SK-N-SH (cell line): ENCODE results near the gene CCDC68. TPM values are rescaled to one million over a fixed set of nuclear protein-coding genes. Genes with fewer than 3 reads are reported as not detected.

ENCODE experiments used
- CTCF ChIA-PET: fragments of 300-600, 350-600 bp; formaldehyde crosslinking; extraction: SDS; loops from one replicate; lab custom pipeline; 2021; lab: Yijun Ruan, JAX
- POLR2A ChIA-PET: fragments of 350-600 bp; sonication (Branson Sonifier 250); formaldehyde crosslinking; extraction: SDS; loops from one replicate; lab custom pipeline; 2020; ENCODE audit warnings: antibody characterized with exemption, inconsistent platforms; lab: Yijun Ruan, JAX
- DNase-seq: peaks from one replicate; pipeline ENCODE4 v3.0.0; 2012
- H2AFZ ChIP-seq: fragments of 200-600 bp; sonication (generic); 2 replicates; pipeline ENCODE4 v1.8.1; 2016; ENCODE audit warnings: antibody characterized with exemption, mild to moderate bottlenecking, low read depth
- H3F3A ChIP-seq: fragments of 200-600 bp; sonication (generic); replicated peaks from 2 replicates; pipeline ENCODE3; 2016; ENCODE audit warnings: antibody characterized with exemption, mild to moderate bottlenecking; ENCODE audit not compliant: insufficient read depth
- H3K27ac ChIP-seq, 2 experiments: fragments of 200-500 bp in 1 of 2; fragments of 200-600 bp in 1 of 2; sonication (Bioruptor generic) in 1 of 2; sonication (generic), shearing (Covaris generic) in 1 of 2; 2 replicates each; pipeline versions ENCODE4 v1.5.1 to v1.6.1; 2014 to 2016; ENCODE audit warnings: low read depth in 2 of 2, inconsistent platforms in 1 of 2, low read length in 1 of 2, mild to moderate bottlenecking in 1 of 2, mixed read lengths in 1 of 2
- H3K27me3 ChIP-seq: fragments of 200-600 bp; sonication (generic), shearing (Covaris generic); 2 replicates; pipeline ENCODE4 v1.6.1; 2016; ENCODE audit warnings: mixed run types; ENCODE audit not compliant: insufficient read depth
- H3K36me3 ChIP-seq, 2 experiments: fragments of 200-500 bp in 1 of 2; fragments of 200-600 bp in 1 of 2; sonication (Bioruptor generic) in 1 of 2; sonication (generic) in 1 of 2; replicated peaks in 1 of 2; 2 replicates each; pipeline versions ENCODE3 to v1.5.1; 2014 to 2016; ENCODE audit warnings: low read length in 1 of 2, mild to moderate bottlenecking in 1 of 2; ENCODE audit not compliant: insufficient read depth in 2 of 2, control insufficient read depth in 1 of 2
- H3K4me1 ChIP-seq, 2 experiments: fragments of 200-500 bp in 1 of 2; fragments of 200-600 bp in 1 of 2; sonication (Bioruptor generic) in 1 of 2; sonication (generic), shearing (Covaris generic) in 1 of 2; 2 replicates each; pipeline versions ENCODE4 v1.5.1 to v1.6.1; 2014 to 2016; ENCODE audit warnings: low read depth in 1 of 2, low read length in 1 of 2, mixed run types in 1 of 2; ENCODE audit not compliant: insufficient read depth in 2 of 2, control insufficient read depth in 1 of 2
- H3K4me2 ChIP-seq: fragments of 200-600 bp; sonication (generic), shearing (Covaris generic); 2 replicates; pipeline ENCODE4 v1.6.1; 2017; ENCODE audit warnings: mixed run types
- H3K4me3 ChIP-seq, 2 experiments: fragments of 200-500 bp in 1 of 2; fragments of 200-600 bp in 1 of 2; sonication (Bioruptor generic) in 1 of 2; sonication (generic), shearing (Covaris generic) in 1 of 2; 2 replicates each; pipeline versions ENCODE4 v1.5.1 to v1.8.1; 2014 to 2016; ENCODE audit warnings: low read depth in 2 of 2, inconsistent platforms in 1 of 2, low read length in 1 of 2, mild to moderate bottlenecking in 1 of 2, mixed read lengths in 1 of 2, moderate library complexity in 1 of 2
- H3K79me2 ChIP-seq: fragments of 200-600 bp; sonication (generic); 2 replicates; pipeline ENCODE4 v1.8.1; 2017; ENCODE audit warnings: mild to moderate bottlenecking; ENCODE audit not compliant: insufficient read depth
- H3K9ac ChIP-seq: fragments of 200-600 bp; sonication (generic); 2 replicates; pipeline ENCODE4 v1.6.1; 2017; ENCODE audit warnings: mixed run types
- H3K9me2 ChIP-seq: fragments of 200-600 bp; sonication (generic); 2 replicates; pipeline ENCODE4 v1.6.1; 2017; ENCODE audit warnings: mixed run types
- H3K9me3 ChIP-seq: fragments of 200-600 bp; sonication (generic); 2 replicates; pipeline ENCODE4 v1.6.1; 2017; ENCODE audit warnings: mixed run types, mild to moderate bottlenecking, moderate library complexity
- H4K20me1 ChIP-seq: fragments of 200-600 bp; sonication (generic); 2 replicates; pipeline ENCODE4 v1.6.1; 2017; ENCODE audit warnings: mild to moderate bottlenecking, mixed run types; ENCODE audit not compliant: insufficient read depth
- CHD2 ChIP-seq: fragments of 150-350 bp; IDR thresholded peaks from 2 replicates; pipeline ENCODE4 v1.6.1; 2018; ENCODE audit warnings: low read length; ENCODE audit not compliant: partially characterized antibody
- FOXM1 ChIP-seq: IDR thresholded peaks from 2 replicates; pipeline ENCODE4 v1.4.0; 2012; ENCODE audit warnings: low read depth, mild to moderate bottlenecking
- GABPA ChIP-seq: IDR thresholded peaks from 2 replicates; pipeline ENCODE4 v1.4.0; 2012; ENCODE audit warnings: low read depth, mild to moderate bottlenecking
- MEF2A ChIP-seq: IDR thresholded peaks from 2 replicates; pipeline ENCODE4 v1.4.0; 2012; ENCODE audit warnings: low read depth, borderline replicate concordance
- POLR2AphosphoS5 ChIP-seq: IDR thresholded peaks from 2 replicates; pipeline ENCODE4 v1.6.1; 2012; ENCODE audit warnings: low read depth, low read length
- RAD21 ChIP-seq: IDR thresholded peaks from 2 replicates; pipeline ENCODE4 v1.6.1; 2012; ENCODE audit warnings: mild to moderate bottlenecking, low read length
- RFX5 ChIP-seq: IDR thresholded peaks from 2 replicates; pipeline ENCODE4 v1.6.1; 2012; ENCODE audit warnings: mild to moderate bottlenecking, improper control_type of control experiment, low read length
- SIN3A ChIP-seq: IDR thresholded peaks from 2 replicates; pipeline ENCODE4 v1.6.1; 2012; ENCODE audit warnings: low read depth, mild to moderate bottlenecking, low read length, moderate library complexity, borderline replicate concordance
- YY1 ChIP-seq: IDR thresholded peaks from 2 replicates; pipeline ENCODE4 v1.4.0; 2012; ENCODE audit warnings: low read depth, mild to moderate bottlenecking
- WGBS: methylation state at CpG from one replicate; pipeline ENCODE4 v1.1.6; 2017; ENCODE audit warnings: low lambda C conversion rate; 5-methylcytosine and 5-hydroxymethylcytosine counted together
- polyA plus RNA-seq, 3 experiments: library from polyadenylated mRNA; depleted of rRNA; stranded (reverse); fragments of >200 nt; gene quantifications; 2 replicates each; pipeline ENCODE4 v1.2.3, GENCODE V29; 2012
- TF ChIP-seq, protein P1 (sequence below): fragments of 150-350 bp; IDR thresholded peaks from 2 replicates; pipeline ENCODE4 v1.6.1; 2016; ENCODE audit warnings: mild to moderate bottlenecking, low read depth, low read length
- TF ChIP-seq, protein P2 (sequence below): IDR thresholded peaks from 2 replicates; pipeline ENCODE4 v1.6.1; 2012; ENCODE audit warnings: mild to moderate bottlenecking, low read depth, low read length, moderate library complexity
- TF ChIP-seq, protein P3 (sequence below): IDR thresholded peaks from 2 replicates; pipeline ENCODE4 v1.4.0; 2012; ENCODE audit warnings: low read depth
- TF ChIP-seq, protein P4 (sequence below): IDR thresholded peaks from 2 replicates; pipeline ENCODE4; 2012

Gene CCDC68
- polyA plus RNA-seq, 1 of the 3 experiments (the other 2 are of a cell fraction) = not detected

DNA sequence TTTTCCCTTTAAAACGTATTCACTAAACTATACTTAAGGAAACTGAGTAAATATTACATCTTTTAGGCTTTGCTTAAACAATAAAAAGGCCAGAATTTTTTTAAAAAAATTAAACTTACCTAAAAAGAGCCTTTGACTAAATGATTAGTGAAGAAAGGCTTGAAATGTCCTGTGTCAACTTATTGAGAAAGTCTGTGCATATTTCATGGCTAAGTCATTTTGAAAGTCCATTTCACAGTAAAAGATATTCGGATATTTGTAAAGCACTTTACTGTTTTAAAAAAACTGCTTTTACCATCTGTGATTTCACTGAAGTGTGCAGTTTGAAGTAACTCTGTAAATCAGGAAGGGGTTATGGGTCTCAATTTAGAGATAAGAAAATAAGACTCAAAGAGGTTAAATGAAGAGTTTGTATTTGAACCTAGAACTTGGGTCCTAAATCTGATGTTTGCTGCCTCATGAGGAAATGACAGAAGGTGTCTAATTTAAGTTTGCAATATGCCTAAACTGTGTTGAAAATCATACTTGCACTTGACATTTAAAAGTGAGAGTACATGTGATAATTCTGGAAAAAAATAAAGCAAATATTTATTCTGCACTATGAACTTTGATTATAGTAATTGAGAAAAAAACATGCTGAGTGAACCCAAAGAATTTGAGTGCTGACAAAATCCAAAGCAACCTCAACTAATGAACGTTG lies 80.5 kb downstream of the CCDC68 start:
- DNase-seq = no peak
- Histone ChIP-seq H3K4me1 (peaks cover 0 to 14% of the 10 kb centered on the region in 2 experiments; a peak in 2 of 4 replicates), H3K9me3 (no peaks in the 10 kb centered on the region), H3K4me2 (no peak overlapping the region), H3K27ac (no peak overlapping the region), H4K20me1 (no peaks in the 10 kb centered on the region), H3K4me3 (no peak overlapping the region), H3K36me3 (no peaks in the 10 kb centered on the region), H3K79me2 (no peaks in the 10 kb centered on the region), H3F3A (no peaks in the 10 kb centered on the region), H3K9me2 (no peaks in the 10 kb centered on the region), H3K27me3 (no peaks in the 10 kb centered on the region), H3K9ac (no peak overlapping the region), H2AFZ (no peak overlapping the region)
- CTCF ChIA-PET = no interaction called here
- no peak for TF ChIP-seq FOXM1
- TF ChIP-seq GABPA = no peak
- no peak for TF ChIP-seq SIN3A
- TF ChIP-seq, protein P1, sequence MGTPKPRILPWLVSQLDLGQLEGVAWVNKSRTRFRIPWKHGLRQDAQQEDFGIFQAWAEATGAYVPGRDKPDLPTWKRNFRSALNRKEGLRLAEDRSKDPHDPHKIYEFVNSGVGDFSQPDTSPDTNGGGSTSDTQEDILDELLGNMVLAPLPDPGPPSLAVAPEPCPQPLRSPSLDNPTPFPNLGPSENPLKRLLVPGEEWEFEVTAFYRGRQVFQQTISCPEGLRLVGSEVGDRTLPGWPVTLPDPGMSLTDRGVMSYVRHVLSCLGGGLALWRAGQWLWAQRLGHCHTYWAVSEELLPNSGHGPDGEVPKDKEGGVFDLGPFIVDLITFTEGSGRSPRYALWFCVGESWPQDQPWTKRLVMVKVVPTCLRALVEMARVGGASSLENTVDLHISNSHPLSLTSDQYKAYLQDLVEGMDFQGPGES = no peak
- no peak for TF ChIP-seq CHD2
- no peak for TF ChIP-seq YY1
- TF ChIP-seq POLR2AphosphoS5 = no peak
- no peak for TF ChIP-seq MEF2A
- POLR2A ChIA-PET = no interaction called here
- WGBS = 79% methylated on average over 3 of the region's 3 CpGs

DNA sequence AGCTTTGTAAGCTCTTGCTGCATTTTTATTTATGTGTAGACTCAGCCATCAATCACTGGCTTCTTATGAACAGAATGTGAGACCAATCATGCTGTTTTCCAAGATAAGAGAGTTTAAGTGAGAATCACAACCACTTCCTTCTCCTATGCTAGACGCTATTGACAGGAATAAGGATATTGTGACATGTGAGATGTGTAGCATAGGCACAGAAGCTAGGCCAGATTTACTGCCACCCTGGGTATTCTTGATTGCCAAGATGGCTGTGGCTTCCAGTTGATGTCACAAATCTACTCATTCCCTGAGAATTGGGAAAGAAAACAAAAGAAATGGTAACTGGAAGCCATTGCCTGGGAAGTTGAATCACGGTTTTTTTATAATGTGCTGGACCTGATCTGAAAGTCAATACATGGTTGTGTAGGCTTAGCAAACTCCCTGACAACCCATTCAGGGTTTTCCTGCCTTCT lies 81.1 kb downstream of the CCDC68 start:
- H3K4me2 ChIP-seq = no peak overlapping the region
- H3K27ac ChIP-seq = no peak overlapping the region

More for the DNA sequence above, 81.1 kb downstream of the CCDC68 start:
- H3K9me2 ChIP-seq = no peaks in the 10 kb centered on the region
- 84% methylated on average over 2 of the region's 2 CpGs for WGBS
- no peak overlapping the region for H3K4me3 ChIP-seq
- H3F3A ChIP-seq = no peaks in the 10 kb centered on the region
- peaks cover 0 to 15% of the 10 kb centered on the region in 2 experiments; a peak in 2 of 4 replicates for H3K4me1 ChIP-seq
- H3K27me3 ChIP-seq = no peaks in the 10 kb centered on the region
- CTCF ChIA-PET = no interaction called here
- no peak for DNase-seq
- no peaks in the 10 kb centered on the region for H3K79me2 ChIP-seq
- no peak overlapping the region for H2AFZ ChIP-seq
- no peak for TF ChIP-seq FOXM1
- no peak for TF ChIP-seq RFX5
- TF ChIP-seq, protein P2, sequence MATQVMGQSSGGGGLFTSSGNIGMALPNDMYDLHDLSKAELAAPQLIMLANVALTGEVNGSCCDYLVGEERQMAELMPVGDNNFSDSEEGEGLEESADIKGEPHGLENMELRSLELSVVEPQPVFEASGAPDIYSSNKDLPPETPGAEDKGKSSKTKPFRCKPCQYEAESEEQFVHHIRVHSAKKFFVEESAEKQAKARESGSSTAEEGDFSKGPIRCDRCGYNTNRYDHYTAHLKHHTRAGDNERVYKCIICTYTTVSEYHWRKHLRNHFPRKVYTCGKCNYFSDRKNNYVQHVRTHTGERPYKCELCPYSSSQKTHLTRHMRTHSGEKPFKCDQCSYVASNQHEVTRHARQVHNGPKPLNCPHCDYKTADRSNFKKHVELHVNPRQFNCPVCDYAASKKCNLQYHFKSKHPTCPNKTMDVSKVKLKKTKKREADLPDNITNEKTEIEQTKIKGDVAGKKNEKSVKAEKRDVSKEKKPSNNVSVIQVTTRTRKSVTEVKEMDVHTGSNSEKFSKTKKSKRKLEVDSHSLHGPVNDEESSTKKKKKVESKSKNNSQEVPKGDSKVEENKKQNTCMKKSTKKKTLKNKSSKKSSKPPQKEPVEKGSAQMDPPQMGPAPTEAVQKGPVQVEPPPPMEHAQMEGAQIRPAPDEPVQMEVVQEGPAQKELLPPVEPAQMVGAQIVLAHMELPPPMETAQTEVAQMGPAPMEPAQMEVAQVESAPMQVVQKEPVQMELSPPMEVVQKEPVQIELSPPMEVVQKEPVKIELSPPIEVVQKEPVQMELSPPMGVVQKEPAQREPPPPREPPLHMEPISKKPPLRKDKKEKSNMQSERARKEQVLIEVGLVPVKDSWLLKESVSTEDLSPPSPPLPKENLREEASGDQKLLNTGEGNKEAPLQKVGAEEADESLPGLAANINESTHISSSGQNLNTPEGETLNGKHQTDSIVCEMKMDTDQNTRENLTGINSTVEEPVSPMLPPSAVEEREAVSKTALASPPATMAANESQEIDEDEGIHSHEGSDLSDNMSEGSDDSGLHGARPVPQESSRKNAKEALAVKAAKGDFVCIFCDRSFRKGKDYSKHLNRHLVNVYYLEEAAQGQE = no peak
- no peak for TF ChIP-seq RAD21
- TF ChIP-seq, protein P3, sequence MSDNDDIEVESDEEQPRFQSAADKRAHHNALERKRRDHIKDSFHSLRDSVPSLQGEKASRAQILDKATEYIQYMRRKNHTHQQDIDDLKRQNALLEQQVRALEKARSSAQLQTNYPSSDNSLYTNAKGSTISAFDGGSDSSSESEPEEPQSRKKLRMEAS = no peak
- TF ChIP-seq, protein P4, sequence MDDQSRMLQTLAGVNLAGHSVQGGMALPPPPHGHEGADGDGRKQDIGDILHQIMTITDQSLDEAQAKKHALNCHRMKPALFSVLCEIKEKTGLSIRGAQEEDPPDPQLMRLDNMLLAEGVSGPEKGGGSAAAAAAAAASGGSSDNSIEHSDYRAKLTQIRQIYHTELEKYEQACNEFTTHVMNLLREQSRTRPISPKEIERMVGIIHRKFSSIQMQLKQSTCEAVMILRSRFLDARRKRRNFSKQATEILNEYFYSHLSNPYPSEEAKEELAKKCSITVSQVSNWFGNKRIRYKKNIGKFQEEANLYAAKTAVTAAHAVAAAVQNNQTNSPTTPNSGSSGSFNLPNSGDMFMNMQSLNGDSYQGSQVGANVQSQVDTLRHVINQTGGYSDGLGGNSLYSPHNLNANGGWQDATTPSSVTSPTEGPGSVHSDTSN = no peak
- TF ChIP-seq, all 33 proteins: peak for 0
- POLR2A ChIA-PET = no interaction called here
- no peaks in the 10 kb centered on the region for H3K36me3 ChIP-seq
- no peaks in the 10 kb centered on the region for H4K20me1 ChIP-seq
- no peak overlapping the region for H3K9ac ChIP-seq
- no peaks in the 10 kb centered on the region for H3K9me3 ChIP-seq
